ENCODE measurements around the gene KIRREL3.

KIRREL3 gene

GRCh38 chr11:126899961-126900748 is 100.4 kb downstream of the KIRREL3 start:
- H3K27ac ChIP-seq (ENCODE audit: low read depth, low read length): no peak overlapping the region
- H3K4me3 ChIP-seq (ENCODE audit: low read depth in 1 of 5, low read length in 5 of 5): no peak overlapping the region
- H3K27me3 ChIP-seq (ENCODE audit: control insufficient read depth in 5 of 5, insufficient read depth in 4 of 5, low read length in 5 of 5): no peaks in the 10 kb centered on the region
- no peak overlapping the region for H3K9ac ChIP-seq (ENCODE audit: low read length in 5 of 5)
- peaks cover 0 to 15% (median 12%) of the 10 kb centered on the region in 5 donors for H3K9me3 ChIP-seq (ENCODE audit: control insufficient read depth in 5 of 5, low read length in 5 of 5)
- no peaks in the 10 kb centered on the region for H3K4me1 ChIP-seq (ENCODE audit: control insufficient read depth in 5 of 5, insufficient read depth in 5 of 5, low read length in 5 of 5)
- no peaks in the 10 kb centered on the region for H3K36me3 ChIP-seq (ENCODE audit: control insufficient read depth in 5 of 5, insufficient read depth in 5 of 5, low read length in 5 of 5)

- Histone ChIP-seq H3K27me3 (ENCODE audit: control insufficient read depth in 5 of 5, insufficient read depth in 4 of 5, low read length in 5 of 5) (no peaks in the 10 kb centered on the region), H3K4me3 (ENCODE audit: low read depth in 1 of 5, low read length in 5 of 5) (no peak overlapping the region), H3K4me1 (ENCODE audit: control insufficient read depth in 5 of 5, insufficient read depth in 5 of 5, low read length in 5 of 5) (no peaks in the 10 kb centered on the region), H3K9me3 (ENCODE audit: control insufficient read depth in 5 of 5, low read length in 5 of 5) (peaks cover 0 to 15% (median 12%) of the 10 kb centered on the region in 5 donors), H3K9ac (ENCODE audit: low read length in 5 of 5) (no peak overlapping the region), H3K27ac (ENCODE audit: low read depth, low read length) (no peak overlapping the region), H3K36me3 (ENCODE audit: control insufficient read depth in 5 of 5, insufficient read depth in 5 of 5, low read length in 5 of 5) (no peaks in the 10 kb centered on the region)
These were observed 101.8 kb downstream of the KIRREL3 start for GRCh38 chr11:126898802-126899201.

- no peak overlapping the region for H3K9ac ChIP-seq (ENCODE audit: low read length in 5 of 5)
- H3K27me3 ChIP-seq (ENCODE audit: control insufficient read depth in 5 of 5, insufficient read depth in 4 of 5, low read length in 5 of 5): no peaks in the 10 kb centered on the region
- no peak overlapping the region for H3K4me3 ChIP-seq (ENCODE audit: low read depth in 1 of 5, low read length in 5 of 5)
- no peak overlapping the region for H3K27ac ChIP-seq (ENCODE audit: low read depth, low read length)
- peaks cover 0 to 15% (median 12%) of the 10 kb centered on the region in 5 donors for H3K9me3 ChIP-seq (ENCODE audit: control insufficient read depth in 5 of 5, low read length in 5 of 5)
- H3K36me3 ChIP-seq (ENCODE audit: control insufficient read depth in 5 of 5, insufficient read depth in 5 of 5, low read length in 5 of 5): no peaks in the 10 kb centered on the region
- no peaks in the 10 kb centered on the region for H3K4me1 ChIP-seq (ENCODE audit: control insufficient read depth in 5 of 5, insufficient read depth in 5 of 5, low read length in 5 of 5)
These were observed 103.1 kb downstream of the KIRREL3 start for GRCh38 chr11:126897430-126897829.

GRCh38 chr11:126896025-126896424 is 104.5 kb downstream of the KIRREL3 start:
- Histone ChIP-seq H3K4me1 (ENCODE audit: control insufficient read depth in 5 of 5, insufficient read depth in 5 of 5, low read length in 5 of 5) (peaks cover 0 to 10% (median 8%) of the 10 kb centered on the region in 5 donors), H3K9me3 (ENCODE audit: control insufficient read depth in 5 of 5, low read length in 5 of 5) (peaks cover 0 to 15% (median 12%) of the 10 kb centered on the region in 5 donors), H3K27ac (ENCODE audit: low read depth, low read length) (no peak overlapping the region), H3K27me3 (ENCODE audit: control insufficient read depth in 5 of 5, insufficient read depth in 4 of 5, low read length in 5 of 5) (no peaks in the 10 kb centered on the region), H3K4me3 (ENCODE audit: low read depth in 1 of 5, low read length in 5 of 5) (no peak overlapping the region), H3K36me3 (ENCODE audit: control insufficient read depth in 5 of 5, insufficient read depth in 5 of 5, low read length in 5 of 5) (no peaks in the 10 kb centered on the region), H3K9ac (ENCODE audit: low read length in 5 of 5) (no peak overlapping the region)

GRCh38 chr11:126893796-126894195 is 106.8 kb downstream of the KIRREL3 start:
- H3K36me3 ChIP-seq (ENCODE audit: control insufficient read depth in 5 of 5, insufficient read depth in 5 of 5, low read length in 5 of 5): no peaks in the 10 kb centered on the region
- H3K9ac ChIP-seq (ENCODE audit: low read length in 5 of 5): no peak overlapping the region
- peaks cover 0 to 15% (median 12%) of the 10 kb centered on the region in 5 donors for H3K9me3 ChIP-seq (ENCODE audit: control insufficient read depth in 5 of 5, low read length in 5 of 5)
- H3K4me1 ChIP-seq (ENCODE audit: control insufficient read depth in 5 of 5, insufficient read depth in 5 of 5, low read length in 5 of 5): peaks cover 0 to 10% (median 8%) of the 10 kb centered on the region in 5 donors
- H3K4me3 ChIP-seq (ENCODE audit: low read depth in 1 of 5, low read length in 5 of 5): no peak overlapping the region
- H3K27me3 ChIP-seq (ENCODE audit: control insufficient read depth in 5 of 5, insufficient read depth in 4 of 5, low read length in 5 of 5): no peaks in the 10 kb centered on the region
- H3K27ac ChIP-seq (ENCODE audit: low read depth, low read length): no peak overlapping the region

GRCh38 chr11:126892756-126893155 is 107.8 kb downstream of the KIRREL3 start:
- Histone ChIP-seq H3K27me3 (ENCODE audit: control insufficient read depth in 5 of 5, insufficient read depth in 4 of 5, low read length in 5 of 5) (peaks cover 0 to 2% (median 0%) of the 10 kb centered on the region in 5 donors), H3K9me3 (ENCODE audit: control insufficient read depth in 5 of 5, low read length in 5 of 5) (peaks cover 0 to 15% (median 12%) of the 10 kb centered on the region in 5 donors), H3K4me3 (ENCODE audit: low read depth in 1 of 5, low read length in 5 of 5) (no peak overlapping the region), H3K4me1 (ENCODE audit: control insufficient read depth in 5 of 5, insufficient read depth in 5 of 5, low read length in 5 of 5) (peaks cover 0 to 10% (median 8%) of the 10 kb centered on the region in 5 donors), H3K36me3 (ENCODE audit: control insufficient read depth in 5 of 5, insufficient read depth in 5 of 5, low read length in 5 of 5) (no peaks in the 10 kb centered on the region), H3K27ac (ENCODE audit: low read depth, low read length) (no peak overlapping the region), H3K9ac (ENCODE audit: low read length in 5 of 5) (no peak overlapping the region)

- no peak overlapping the region for H3K27ac ChIP-seq (ENCODE audit: low read depth, low read length)
- peaks cover 0 to 10% (median 8%) of the 10 kb centered on the region in 5 donors for H3K4me1 ChIP-seq (ENCODE audit: control insufficient read depth in 5 of 5, insufficient read depth in 5 of 5, low read length in 5 of 5)
- H3K9ac ChIP-seq (ENCODE audit: low read length in 5 of 5): peak overlapping the region in 1 of 5 donors; percentile 16
- peaks cover 0 to 14% (median 7%) of the 10 kb centered on the region in 5 donors for H3K9me3 ChIP-seq (ENCODE audit: control insufficient read depth in 5 of 5, low read length in 5 of 5)
- H3K4me3 ChIP-seq (ENCODE audit: low read depth in 1 of 5, low read length in 5 of 5): no peak overlapping the region
- H3K36me3 ChIP-seq (ENCODE audit: control insufficient read depth in 5 of 5, insufficient read depth in 5 of 5, low read length in 5 of 5): no peaks in the 10 kb centered on the region
- peaks cover 0 to 4% (median 0%) of the 10 kb centered on the region in 5 donors for H3K27me3 ChIP-seq (ENCODE audit: control insufficient read depth in 5 of 5, insufficient read depth in 4 of 5, low read length in 5 of 5)
These were observed 108.9 kb downstream of the KIRREL3 start for GRCh38 chr11:126891556-126892217.

GRCh38 chr11:126890561-126890960 is 110.0 kb downstream of the KIRREL3 start:
- Histone ChIP-seq H3K9me3 (ENCODE audit: control insufficient read depth in 5 of 5, low read length in 5 of 5) (peaks cover 0 to 3% (median 2%) of the 10 kb centered on the region in 5 donors), H3K27me3 (ENCODE audit: control insufficient read depth in 5 of 5, insufficient read depth in 4 of 5, low read length in 5 of 5) (peaks cover 0 to 4% (median 0%) of the 10 kb centered on the region in 5 donors), H3K9ac (ENCODE audit: low read length in 5 of 5) (no peak overlapping the region), H3K4me1 (ENCODE audit: control insufficient read depth in 5 of 5, insufficient read depth in 5 of 5, low read length in 5 of 5) (peaks cover 0 to 10% (median 8%) of the 10 kb centered on the region in 5 donors), H3K4me3 (ENCODE audit: low read depth in 1 of 5, low read length in 5 of 5) (no peak overlapping the region), H3K27ac (ENCODE audit: low read depth, low read length) (no peak overlapping the region), H3K36me3 (ENCODE audit: control insufficient read depth in 5 of 5, insufficient read depth in 5 of 5, low read length in 5 of 5) (no peaks in the 10 kb centered on the region)

GRCh38 chr11:126888115-126888712 is 112.4 kb downstream of the KIRREL3 start:
- Histone ChIP-seq H3K27ac (ENCODE audit: low read depth, low read length) (no peak overlapping the region), H3K4me1 (ENCODE audit: control insufficient read depth in 5 of 5, insufficient read depth in 5 of 5, low read length in 5 of 5) (peaks cover 0 to 10% (median 8%) of the 10 kb centered on the region in 5 donors), H3K9ac (ENCODE audit: low read length in 5 of 5) (no peak overlapping the region), H3K36me3 (ENCODE audit: control insufficient read depth in 5 of 5, insufficient read depth in 5 of 5, low read length in 5 of 5) (no peaks in the 10 kb centered on the region), H3K27me3 (ENCODE audit: control insufficient read depth in 5 of 5, insufficient read depth in 4 of 5, low read length in 5 of 5) (peaks cover 0 to 4% (median 0%) of the 10 kb centered on the region in 5 donors), H3K9me3 (ENCODE audit: control insufficient read depth in 5 of 5, low read length in 5 of 5) (no peaks in the 10 kb centered on the region), H3K4me3 (ENCODE audit: low read depth in 1 of 5, low read length in 5 of 5) (no peak overlapping the region)

GRCh38 chr11:126886636-126887035 is 113.9 kb downstream of the KIRREL3 start:
- H3K9me3 ChIP-seq (ENCODE audit: control insufficient read depth in 5 of 5, low read length in 5 of 5): no peaks in the 10 kb centered on the region
- H3K27me3 ChIP-seq (ENCODE audit: control insufficient read depth in 5 of 5, insufficient read depth in 4 of 5, low read length in 5 of 5): peaks cover 0 to 4% (median 0%) of the 10 kb centered on the region in 5 donors
- H3K4me3 ChIP-seq (ENCODE audit: low read depth in 1 of 5, low read length in 5 of 5): no peak overlapping the region
- H3K36me3 ChIP-seq (ENCODE audit: control insufficient read depth in 5 of 5, insufficient read depth in 5 of 5, low read length in 5 of 5): no peaks in the 10 kb centered on the region
- H3K4me1 ChIP-seq (ENCODE audit: control insufficient read depth in 5 of 5, insufficient read depth in 5 of 5, low read length in 5 of 5): peaks cover 0 to 5% (median 4%) of the 10 kb centered on the region in 5 donors
- H3K27ac ChIP-seq (ENCODE audit: low read depth, low read length): no peak overlapping the region
- no peak overlapping the region for H3K9ac ChIP-seq (ENCODE audit: low read length in 5 of 5)

All from subcutaneous abdominal adipose tissue (tissue), 5 donors.